LoVo (cell line): ENCODE data around the gene CTNS.

ENCODE experiments used
- DNase-seq: peaks from one replicate; pipeline ENCODE4 v3.0.0-alpha.2; 2016; ENCODE audit warnings: low spot score

The CTNS gene

GRCh38 chr17:3626831-3627768 is 9.5 kb upstream of the CTNS start:
- no peak for DNase-seq

- DNase-seq = no peak
Measured at GRCh38 chr17:3627769-3628167, 8.8 kb upstream of the CTNS start.

- no peak for DNase-seq
Measured at GRCh38 chr17:3630781-3631180, 5.8 kb upstream of the CTNS start.

GRCh38 chr17:3632287-3632686 is 4.3 kb upstream of the CTNS start:
- no peak for DNase-seq

GRCh38 chr17:3635474-3636153 is 946 bp upstream of the CTNS start:
- DNase-seq = no peak

GRCh38 chr17:3636908-3637373 is 381 bp downstream of the CTNS start:
- DNase-seq = no peak

- DNase-seq = no peak
Measured at GRCh38 chr17:3639981-3640596, 3.5 kb downstream of the CTNS start.

GRCh38 chr17:3641014-3641413 is 4.5 kb downstream of the CTNS start:
- no peak for DNase-seq

- no peak for DNase-seq
Measured at GRCh38 chr17:3641717-3642486, 5.3 kb downstream of the CTNS start.

- no peak for DNase-seq
Measured at GRCh38 chr17:3643889-3644349, 7.4 kb downstream of the CTNS start.

GRCh38 chr17:3645310-3645709 is 8.8 kb downstream of the CTNS start:
- no peak for DNase-seq

GRCh38 chr17:3647251-3647650 is 10.7 kb downstream of the CTNS start:
- no peak for DNase-seq

- no peak for DNase-seq
Measured at GRCh38 chr17:3647769-3648555, 11.4 kb downstream of the CTNS start.

GRCh38 chr17:3655766-3656165 is 19.2 kb downstream of the CTNS start:
- no peak for DNase-seq

GRCh38 chr17:3656353-3656752 is 19.8 kb downstream of the CTNS start:
- no peak for DNase-seq

GRCh38 chr17:3656755-3657587 is 20.4 kb downstream of the CTNS start:
- DNase-seq = no peak

- DNase-seq = no peak
Measured at GRCh38 chr17:3657588-3657869, 21.0 kb downstream of the CTNS start.

GRCh38 chr17:3657874-3658783 is 21.6 kb downstream of the CTNS start:
- DNase-seq = no peak

- DNase-seq = no peak
Measured at GRCh38 chr17:3658784-3659449, 22.4 kb downstream of the CTNS start.
